BJ (cell line): Measurements from ENCODE around the gene FAM13C. TPM values are rescaled to one million over a fixed set of nuclear protein-coding genes. Genes with fewer than 3 reads are reported as not detected.

Experiments used
- CTCF ChIA-PET: fragments of 350-600 bp; formaldehyde crosslinking; extraction: SDS; loops from one replicate; lab custom pipeline; 2021; ENCODE audit warnings: antibody characterized with exemption, inconsistent platforms; lab: Yijun Ruan, JAX
- POLR2A ChIA-PET: fragments of 300-600 bp; sonication (Branson Sonifier 250); formaldehyde crosslinking; extraction: SDS; loops from one replicate; lab custom pipeline; 2021; ENCODE audit warnings: antibody characterized with exemption; lab: Charles Lee
- DNase-seq: peaks from one replicate; pipeline ENCODE4 v3.0.0-alpha.2; 2011; ENCODE audit warnings: low read depth
- H3K27me3 ChIP-seq: 2 replicates; pipeline ENCODE4 v1.6.0; 2011; ENCODE audit warnings: low read length; ENCODE audit not compliant: control insufficient read depth, insufficient read depth
- H3K36me3 ChIP-seq: 2 replicates; pipeline ENCODE4 v1.5.1; 2011; ENCODE audit warnings: low read length; ENCODE audit not compliant: control insufficient read depth, insufficient read depth
- H3K4me3 ChIP-seq: 2 replicates; pipeline ENCODE4 v1.5.1; 2011; ENCODE audit warnings: low read depth, mild to moderate bottlenecking, control low read depth, low read length
- CTCF ChIP-seq: IDR thresholded peaks from 2 replicates; pipeline ENCODE4 v1.5.1; 2011; ENCODE audit warnings: low read depth, mild to moderate bottlenecking, control low read depth, inconsistent platforms, low read length, moderate library complexity; ENCODE audit not compliant: insufficient read depth
- polyA plus RNA-seq: library from polyadenylated mRNA; depleted of rRNA; stranded (reverse); fragments of >200 nt; gene quantifications from 2 replicates; pipeline ENCODE4 v1.2.3, GENCODE V29; 2011

The FAM13C gene
- polyA plus RNA-seq, 1 experiment: not detected

- ChIA-PET CTCF (no interaction called here), POLR2A (no interaction called here)
- Histone ChIP-seq H3K36me3 (no peaks in the 10 kb centered on the region), H3K27me3 (no peaks in the 10 kb centered on the region), H3K4me3 (no peak overlapping the region)
- TF ChIP-seq CTCF: no peak
- no peak for DNase-seq
Measured at GRCh38 chr10:59287587-59288255, 74.6 kb downstream of the FAM13C start.

GRCh38 chr10:59285848-59286247 lies 76.5 kb downstream of the FAM13C start:
- Histone ChIP-seq H3K4me3 (no peak overlapping the region), H3K27me3 (no peaks in the 10 kb centered on the region), H3K36me3 (no peaks in the 10 kb centered on the region)
- ChIA-PET CTCF (interaction anchor here (0.7 kb wide), 1 partner anchor 629 kb away, joined by 3 read pairs; no protein-coding TSS in a partner anchor), POLR2A (no interaction called here)
- no peak for TF ChIP-seq CTCF
- no peak for DNase-seq

GRCh38 chr10:59285073-59285472 lies 77.3 kb downstream of the FAM13C start:
- H3K4me3 ChIP-seq: no peak overlapping the region
- no peaks in the 10 kb centered on the region for H3K27me3 ChIP-seq
- ChIA-PET POLR2A (no interaction called here), CTCF (no interaction called here)
- H3K36me3 ChIP-seq: no peaks in the 10 kb centered on the region
- no peak for DNase-seq
- no peak for TF ChIP-seq CTCF

- no peak for TF ChIP-seq CTCF
- CTCF ChIA-PET: no interaction called here
- DNase-seq: no peak
- POLR2A ChIA-PET: no interaction called here
- no peaks in the 10 kb centered on the region for H3K36me3 ChIP-seq
- no peaks in the 10 kb centered on the region for H3K27me3 ChIP-seq
- H3K4me3 ChIP-seq: no peak overlapping the region
Measured at GRCh38 chr10:59284118-59284975, 78.0 kb downstream of the FAM13C start.

- ChIA-PET POLR2A (no interaction called here), CTCF (no interaction called here)
- TF ChIP-seq CTCF: no peak
- H3K4me3 ChIP-seq: no peak overlapping the region
- DNase-seq: no peak
- no peaks in the 10 kb centered on the region for H3K27me3 ChIP-seq
- no peaks in the 10 kb centered on the region for H3K36me3 ChIP-seq
Measured at GRCh38 chr10:59283456-59284091, 78.8 kb downstream of the FAM13C start.
